HG02678 (cell line): ENCODE measurements around the gene AFDN.

Source experiments
- ATAC-seq: cut with Tn5 transposase; IDR thresholded peaks from one replicate; pipeline ENCODE4 v1.9.1; 2021; ENCODE audit warnings: mild to moderate bottlenecking, moderate library complexity; ENCODE audit not compliant: unreplicated experiment

AFDN gene

GRCh38 chr6:167910652-167911051 is 83.9 kb downstream of the AFDN start:
- no peak for ATAC-seq

- ATAC-seq: no peak
Measured at GRCh38 chr6:167912494-167912893, 85.8 kb downstream of the AFDN start.

GRCh38 chr6:167913699-167914098 is 87.0 kb downstream of the AFDN start:
- no peak for ATAC-seq

- no peak for ATAC-seq
Measured at GRCh38 chr6:167915139-167915538, 88.4 kb downstream of the AFDN start.

GRCh38 chr6:167917551-167918154 is 90.9 kb downstream of the AFDN start:
- no peak for ATAC-seq

GRCh38 chr6:167918548-167919278 is 92.0 kb downstream of the AFDN start:
- ATAC-seq: no peak

GRCh38 chr6:167919349-167919748 is 92.6 kb downstream of the AFDN start:
- no peak for ATAC-seq

GRCh38 chr6:167920165-167920564 is 93.5 kb downstream of the AFDN start:
- no peak for ATAC-seq

GRCh38 chr6:167921831-167922230 is 95.1 kb downstream of the AFDN start:
- no peak for ATAC-seq

DNA sequence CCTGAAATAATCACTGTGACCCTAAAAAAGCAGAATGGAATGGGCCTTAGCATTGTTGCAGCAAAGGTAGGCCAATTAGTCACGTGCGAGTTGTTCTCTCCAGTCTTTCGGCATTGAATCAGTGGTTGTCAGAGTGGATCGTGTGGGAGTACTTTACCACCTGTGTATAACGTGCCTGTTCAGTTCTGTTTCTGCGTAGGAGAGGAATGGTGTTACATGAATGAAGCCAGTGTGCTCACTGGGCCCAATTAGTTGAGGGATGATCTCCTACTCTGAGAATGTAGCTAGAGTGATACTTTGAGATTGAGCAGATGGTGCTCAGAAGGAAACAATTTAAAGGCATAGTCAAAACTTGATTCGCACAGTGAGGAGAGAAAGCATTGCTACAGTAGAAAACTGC is 98.3 kb downstream of the AFDN start:
- no peak for ATAC-seq

DNA sequence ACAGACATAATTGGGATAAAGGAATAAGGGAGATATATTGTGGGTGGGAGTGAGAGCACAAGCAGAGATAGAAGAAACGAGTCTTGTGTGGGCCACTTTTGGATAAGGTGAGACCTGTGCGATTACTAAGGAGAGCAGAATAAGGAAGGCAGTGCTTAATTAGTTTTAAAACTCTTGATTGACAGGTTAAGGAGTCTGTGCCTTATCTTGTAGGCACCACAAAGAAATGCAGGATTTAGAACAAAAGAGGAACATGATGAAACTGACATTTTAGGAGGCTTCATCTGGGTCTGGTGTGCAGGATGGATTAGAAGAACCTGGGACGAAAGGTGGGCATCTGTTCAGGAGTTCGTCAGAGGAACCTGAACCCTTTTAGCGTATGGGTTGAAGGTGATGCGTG is 100.5 kb downstream of the AFDN start:
- no peak for ATAC-seq

DNA sequence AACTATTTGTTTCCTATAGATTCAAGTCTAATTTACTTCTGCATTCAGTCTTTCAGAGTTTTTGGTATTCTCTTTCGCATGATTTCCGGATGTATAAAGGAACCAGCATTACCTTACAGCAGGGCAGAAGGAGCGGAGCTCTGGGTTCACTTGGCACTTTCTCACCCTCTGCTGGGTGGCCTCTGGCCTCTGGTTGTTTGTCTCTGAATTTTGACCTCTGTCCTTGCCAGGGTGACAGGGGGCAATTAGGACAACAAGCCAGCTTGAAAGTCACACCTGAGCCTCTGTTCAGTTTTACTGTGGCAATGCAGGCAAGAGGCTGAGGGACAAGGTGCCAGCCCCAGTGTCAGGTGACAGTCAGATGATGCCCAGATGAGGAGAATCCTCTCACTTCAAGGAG is 101.4 kb downstream of the AFDN start:
- no peak for ATAC-seq

- no peak for ATAC-seq
Measured at GRCh38 chr6:167930295-167930694, 103.6 kb downstream of the AFDN start.

DNA sequence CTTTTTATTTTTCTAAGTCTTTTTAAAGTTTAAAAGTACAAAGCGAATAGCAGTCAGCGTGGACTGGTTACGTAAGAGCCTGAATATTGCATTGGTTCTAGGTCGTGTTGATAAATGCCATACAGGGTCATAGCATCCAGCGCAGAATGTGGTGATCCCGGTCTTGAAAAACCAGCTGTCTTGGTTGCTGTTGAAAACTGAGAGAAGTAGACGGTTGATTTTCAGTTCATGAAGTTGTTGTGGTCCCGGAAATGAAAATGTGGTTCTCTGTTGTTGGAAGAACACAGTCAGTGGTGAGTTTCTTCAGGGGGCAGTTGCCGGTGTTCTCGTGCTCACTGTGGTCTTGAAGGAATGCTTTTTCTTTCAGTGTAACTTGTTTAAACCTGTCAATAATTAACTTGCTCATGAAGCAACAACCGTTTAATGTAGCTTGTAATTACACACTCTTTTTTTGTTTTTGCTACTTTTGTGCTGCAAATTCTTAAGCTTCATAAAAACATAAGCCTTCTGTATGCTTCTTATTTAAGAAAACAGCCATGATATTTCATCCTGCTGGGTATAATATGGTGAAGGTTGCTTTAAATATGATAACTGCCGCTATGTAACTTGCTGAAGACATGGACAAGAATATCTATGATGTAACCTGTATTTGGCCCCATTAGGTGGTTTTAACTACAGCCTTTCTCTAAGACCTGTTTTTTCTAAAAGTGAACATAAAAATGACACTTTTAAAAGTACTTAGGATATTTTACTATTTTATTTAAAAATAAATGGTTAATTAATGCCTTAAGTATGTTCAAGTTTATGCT is 106.0 kb downstream of the AFDN start:
- ATAC-seq: no peak

GRCh38 chr6:167933290-167933689 is 106.6 kb downstream of the AFDN start:
- ATAC-seq: no peak

- ATAC-seq: no peak
Measured at GRCh38 chr6:167933847-167934246, 107.1 kb downstream of the AFDN start.

GRCh38 chr6:167934426-167934864 is 107.7 kb downstream of the AFDN start:
- no peak for ATAC-seq

DNA sequence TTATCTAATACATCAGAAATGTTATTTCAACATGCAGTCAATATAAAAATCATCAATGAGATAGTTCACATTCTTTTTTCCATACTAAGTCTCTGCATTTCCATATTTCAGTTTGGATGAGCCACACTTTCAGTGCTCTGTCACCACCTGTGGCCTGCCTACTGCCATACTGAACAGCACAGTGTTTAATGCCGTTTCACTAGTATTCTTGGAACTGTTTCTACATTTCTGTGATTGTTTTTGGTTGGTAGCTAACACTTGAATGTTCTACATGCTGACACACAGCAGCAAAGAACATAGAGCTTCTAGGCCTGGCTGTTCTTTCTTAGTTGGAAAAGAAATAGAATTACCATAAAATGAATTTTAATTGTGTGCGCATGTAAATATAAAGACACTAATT is 109.3 kb downstream of the AFDN start:
- ATAC-seq: no peak

DNA sequence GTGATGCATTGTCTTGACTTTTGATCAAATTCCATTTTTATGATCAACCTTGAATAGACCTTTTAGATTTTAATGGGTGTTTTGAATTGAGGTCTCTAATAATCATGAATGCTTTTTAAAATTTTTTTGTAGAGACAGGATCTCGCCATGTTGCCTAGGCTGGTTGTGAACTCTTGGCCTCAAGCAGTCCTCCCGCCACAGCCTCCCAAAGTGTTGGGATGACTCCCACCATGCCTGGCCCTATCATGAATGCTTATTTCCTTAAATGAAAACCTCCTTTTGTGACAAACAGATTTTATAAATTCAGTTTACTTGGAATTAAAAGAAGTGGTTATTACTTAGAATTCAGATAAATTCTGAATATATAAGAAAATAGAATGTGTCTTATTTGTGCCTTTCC is 110.6 kb downstream of the AFDN start:
- no peak for ATAC-seq

GRCh38 chr6:167937948-167938911 is 111.5 kb downstream of the AFDN start:
- ATAC-seq: no peak

DNA sequence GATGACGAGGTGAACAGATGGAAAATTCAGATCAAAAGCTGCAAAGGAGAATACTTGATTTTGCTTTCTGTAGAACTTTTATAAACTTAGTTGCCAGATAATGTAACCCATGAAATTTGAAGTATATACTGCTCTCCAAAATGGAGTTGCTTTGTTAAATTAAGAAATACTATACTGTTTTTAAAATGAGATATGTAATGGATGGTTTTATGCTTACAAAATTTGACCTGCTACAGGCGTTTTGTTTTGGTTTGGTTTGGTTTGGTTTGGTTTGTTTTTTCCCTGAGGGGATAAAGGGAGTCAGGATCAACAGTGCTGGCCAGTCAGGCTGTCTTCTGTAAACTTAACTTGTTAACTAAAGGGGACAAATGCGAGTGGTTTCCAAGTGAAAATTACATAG is 115.1 kb downstream of the AFDN start:
- no peak for ATAC-seq
